ENCODE data around the gene TNF.

DNA sequence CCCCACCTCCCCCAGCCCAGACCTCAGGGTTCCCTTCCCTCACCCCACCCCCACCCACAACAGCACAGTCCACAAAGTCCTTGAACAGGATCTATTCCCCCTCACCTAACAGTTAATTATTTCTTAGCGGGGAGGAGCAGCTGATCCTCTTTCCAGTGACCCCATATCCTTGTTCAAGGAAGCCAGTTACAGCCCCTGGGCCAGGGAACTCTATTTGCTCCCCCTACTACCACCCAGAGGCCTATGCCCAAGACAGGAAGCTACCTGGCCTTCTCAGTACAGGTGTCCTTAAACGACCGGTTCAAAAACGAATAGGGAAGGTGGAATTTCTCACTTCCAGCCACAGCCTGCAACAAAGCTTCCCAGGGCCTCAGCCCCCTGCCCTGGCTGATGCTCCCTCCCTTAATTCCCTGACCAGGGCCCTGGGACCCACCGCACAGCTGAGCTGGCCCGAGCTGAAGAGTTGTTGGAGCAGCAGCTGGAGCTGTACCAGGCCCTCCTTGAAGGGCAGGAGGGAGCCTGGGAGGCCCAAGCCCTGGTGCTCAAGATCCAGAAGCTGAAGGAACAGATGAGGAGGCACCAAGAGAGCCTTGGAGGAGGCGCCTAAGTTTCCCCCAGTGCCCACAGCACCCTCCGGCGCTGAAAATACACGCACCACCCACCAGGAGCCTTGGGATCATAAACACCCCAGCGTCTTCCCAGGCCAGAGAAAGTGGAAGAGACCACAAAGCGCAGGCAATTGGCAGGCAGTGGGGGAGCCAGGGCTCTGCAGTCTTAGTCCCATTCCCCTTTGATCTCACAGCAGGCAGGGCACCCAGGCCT lies 45.8 kb upstream of the TNF start:
- TF ChIP-seq, protein P1, sequence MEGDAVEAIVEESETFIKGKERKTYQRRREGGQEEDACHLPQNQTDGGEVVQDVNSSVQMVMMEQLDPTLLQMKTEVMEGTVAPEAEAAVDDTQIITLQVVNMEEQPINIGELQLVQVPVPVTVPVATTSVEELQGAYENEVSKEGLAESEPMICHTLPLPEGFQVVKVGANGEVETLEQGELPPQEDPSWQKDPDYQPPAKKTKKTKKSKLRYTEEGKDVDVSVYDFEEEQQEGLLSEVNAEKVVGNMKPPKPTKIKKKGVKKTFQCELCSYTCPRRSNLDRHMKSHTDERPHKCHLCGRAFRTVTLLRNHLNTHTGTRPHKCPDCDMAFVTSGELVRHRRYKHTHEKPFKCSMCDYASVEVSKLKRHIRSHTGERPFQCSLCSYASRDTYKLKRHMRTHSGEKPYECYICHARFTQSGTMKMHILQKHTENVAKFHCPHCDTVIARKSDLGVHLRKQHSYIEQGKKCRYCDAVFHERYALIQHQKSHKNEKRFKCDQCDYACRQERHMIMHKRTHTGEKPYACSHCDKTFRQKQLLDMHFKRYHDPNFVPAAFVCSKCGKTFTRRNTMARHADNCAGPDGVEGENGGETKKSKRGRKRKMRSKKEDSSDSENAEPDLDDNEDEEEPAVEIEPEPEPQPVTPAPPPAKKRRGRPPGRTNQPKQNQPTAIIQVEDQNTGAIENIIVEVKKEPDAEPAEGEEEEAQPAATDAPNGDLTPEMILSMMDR (conservative IDR thresholded peaks at IDR 0.05; ENCODE audit: low read depth, low read length), result no peak
- no peak for TF ChIP-seq EZH2 (IDR thresholded peaks at IDR 0.05; ENCODE audit: borderline replicate concordance, low read depth, low read length, poor library complexity, severe bottlenecking)

All from A673 (cell line).